ENCODE results near the gene IL1RAP. TPM values are rescaled to one million over a fixed set of nuclear protein-coding genes. Genes with fewer than 3 reads are reported as not detected.

Gene IL1RAP
- total RNA-seq, 1 donor from 2014 or later: 5.1 TPM

GRCh38 chr3:190694335-190695001, 180.6 kb downstream of the IL1RAP start:
- H3K9me3 ChIP-seq (replicated peaks): no peaks in the 10 kb centered on the region
- H3K27me3 ChIP-seq (ENCODE audit: low read depth): no peaks in the 10 kb centered on the region
- H3K27ac ChIP-seq (replicated peaks): no peak overlapping the region
- TF ChIP-seq CTCF (IDR thresholded peaks at IDR 0.05; ENCODE audit: borderline replicate concordance): no peak
- DNase-seq: no peak
- no peaks in the 10 kb centered on the region for H3K36me3 ChIP-seq
- peaks cover 4% of the 10 kb centered on the region for H3K4me1 ChIP-seq
- H3K4me3 ChIP-seq: no peak overlapping the region
- intact Hi-C loops (cut with micrococcal nuclease): no loop called here

- no peak overlapping the region for H3K4me3 ChIP-seq
- peaks cover 4% of the 10 kb centered on the region for H3K4me1 ChIP-seq
- no peak for TF ChIP-seq CTCF (IDR thresholded peaks at IDR 0.05; ENCODE audit: borderline replicate concordance)
- intact Hi-C loops (cut with micrococcal nuclease): no loop called here
- H3K27me3 ChIP-seq (ENCODE audit: low read depth): no peaks in the 10 kb centered on the region
- no peak overlapping the region for H3K27ac ChIP-seq (replicated peaks)
- DNase-seq: no peak
- H3K36me3 ChIP-seq: no peaks in the 10 kb centered on the region
- no peaks in the 10 kb centered on the region for H3K9me3 ChIP-seq (replicated peaks)
These were observed 181.3 kb downstream of the IL1RAP start for GRCh38 chr3:190695225-190695624.

GRCh38 chr3:190695994-190696393, 182.1 kb downstream of the IL1RAP start:
- DNase-seq: no peak
- H3K4me3 ChIP-seq: no peak overlapping the region
- intact Hi-C loops (cut with micrococcal nuclease): no loop called here

GRCh38 chr3:190696777-190697501, 183.1 kb downstream of the IL1RAP start:
- Histone ChIP-seq H3K9me3 (replicated peaks) (no peaks in the 10 kb centered on the region), H3K4me1 (peaks cover 10% of the 10 kb centered on the region), H3K27ac (replicated peaks) (no peak overlapping the region), H3K36me3 (no peaks in the 10 kb centered on the region), H3K4me3 (peak overlapping the region; percentile 26), H3K27me3 (ENCODE audit: low read depth) (no peaks in the 10 kb centered on the region)
- peak; percentile 66 for TF ChIP-seq CTCF (IDR thresholded peaks at IDR 0.05; ENCODE audit: borderline replicate concordance)
- DNase-seq: no peak
- intact Hi-C loops (cut with micrococcal nuclease): no loop called here

More at GRCh38 chr3:190695994-190696393, 182.1 kb downstream of the IL1RAP start:
- H3K27me3 ChIP-seq (ENCODE audit: low read depth): no peaks in the 10 kb centered on the region
- no peak overlapping the region for H3K27ac ChIP-seq (replicated peaks)
- H3K36me3 ChIP-seq: no peaks in the 10 kb centered on the region
- no peak for TF ChIP-seq CTCF (IDR thresholded peaks at IDR 0.05; ENCODE audit: borderline replicate concordance)
- H3K9me3 ChIP-seq (replicated peaks): no peaks in the 10 kb centered on the region
- peaks cover 8% of the 10 kb centered on the region for H3K4me1 ChIP-seq

GRCh38 chr3:190697502-190697830, 183.6 kb downstream of the IL1RAP start:
- intact Hi-C loops (cut with micrococcal nuclease): no loop called here
- Histone ChIP-seq H3K36me3 (no peaks in the 10 kb centered on the region), H3K27ac (replicated peaks) (no peak overlapping the region), H3K27me3 (ENCODE audit: low read depth) (no peaks in the 10 kb centered on the region), H3K9me3 (replicated peaks) (no peaks in the 10 kb centered on the region), H3K4me1 (peaks cover 10% of the 10 kb centered on the region), H3K4me3 (no peak overlapping the region)
- DNase-seq: no peak
- TF ChIP-seq CTCF (IDR thresholded peaks at IDR 0.05; ENCODE audit: borderline replicate concordance): no peak

Data from left ventricle myocardium inferior (tissue), 1 donor.